ENCODE data around the gene PIGQ. TPM values are rescaled to one million over a fixed set of nuclear protein-coding genes. Genes with fewer than 3 reads are reported as not detected.

The PIGQ gene
- polyA plus RNA-seq (2013, experiment 1 of 2) = 23.9 TPM
- polyA plus RNA-seq (2013, experiment 2 of 2) = 22.8 TPM

DNA sequence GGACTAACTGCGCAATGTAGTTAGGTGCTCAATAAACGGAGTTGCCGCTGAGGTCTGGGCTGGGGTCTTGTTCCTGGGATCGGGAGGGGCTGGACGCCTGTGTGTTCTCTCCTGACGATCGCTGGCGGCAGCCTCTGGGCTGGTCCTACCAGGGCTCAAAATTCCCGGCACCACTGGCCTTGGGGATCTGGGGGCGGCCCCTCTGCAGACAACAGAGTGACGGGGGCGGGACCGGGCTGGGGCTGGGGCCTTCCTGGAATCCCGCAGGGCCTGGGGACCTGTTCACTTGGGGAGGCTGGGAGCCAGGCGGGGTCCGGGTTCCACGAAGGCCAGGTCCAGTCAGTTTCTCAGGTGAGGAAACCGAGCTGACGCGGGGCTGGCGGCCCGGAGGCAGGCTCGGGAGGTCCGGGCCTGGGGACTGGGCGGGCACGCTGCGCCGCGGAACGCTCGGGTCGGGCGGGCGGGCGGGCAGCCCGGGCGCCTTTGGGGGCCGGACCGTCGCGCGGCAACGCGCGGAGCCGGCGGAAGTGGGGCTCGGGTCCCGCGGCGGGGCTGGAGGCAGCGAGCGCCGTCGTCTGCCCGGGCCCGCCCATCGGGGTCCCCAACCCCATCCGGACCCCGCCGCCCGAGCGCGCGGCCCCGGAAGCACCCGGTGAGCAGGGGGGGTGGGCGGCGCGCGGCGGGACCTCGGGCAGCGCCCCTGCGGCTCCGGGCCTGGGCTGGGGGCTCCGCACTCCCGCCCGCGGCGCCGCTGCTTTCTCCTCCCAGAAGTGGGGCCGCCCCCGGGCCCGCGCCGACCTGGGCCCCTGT, at the start of gene PIGQ:
Gene PIGQ, plus strand, starts transcription at position 524 of the 810 bp plus-strand sequence. CDS start 4,107 bp downstream, outside the sequence.
- peak; percentile 74 for DNase-seq (ENCODE audit: low spot score)
- H2BK12ac ChIP-seq (ENCODE audit: low read length) = no peak within 1 kb of the TSS
- H3K4ac ChIP-seq (ENCODE audit: low read length) = peak within 1 kb of the TSS; percentile 89
- H2BK5ac ChIP-seq (ENCODE audit: low read length) = peak within 1 kb of the TSS; percentile 87
- H3K18ac ChIP-seq (ENCODE audit: low read length) = peak within 1 kb of the TSS; percentile 97
- H3K4me3 ChIP-seq (ENCODE audit: low read length in 2 of 2) = peak within 1 kb of the TSS; percentile 71 to 98
- peak within 1 kb of the TSS; percentile 29 for H3K27ac ChIP-seq (replicated peaks; ENCODE audit: low read length)
- H4K8ac ChIP-seq (ENCODE audit: low read depth, low read length) = peak within 1 kb of the TSS; percentile 65
- no peaks in the 10 kb centered on the region for H3K9me3 ChIP-seq (replicated peaks in 1 of 2; ENCODE audit: control insufficient read depth in 2 of 2, insufficient read depth in 1 of 2, low read depth in 1 of 2, low read length in 2 of 2)
- H3K9ac ChIP-seq (ENCODE audit: low read depth, low read length, poor library complexity) = peak within 1 kb of the TSS; percentile 83
- peak within 1 kb of the TSS; percentile 71 for H3K14ac ChIP-seq (ENCODE audit: low read length)
- H3K79me1 ChIP-seq (ENCODE audit: low read depth, low read length) = peaks cover 25% of the 10 kb centered on the region
- H4K91ac ChIP-seq (ENCODE audit: low read depth, low read length, poor library complexity) = no peak within 1 kb of the TSS
- H3K36me3 ChIP-seq (replicated peaks in 1 of 2; ENCODE audit: control insufficient read depth in 2 of 2, insufficient read depth in 2 of 2, low read length in 2 of 2) = peaks cover 14 to 20% of the 10 kb centered on the region in 2 donors
- peak within 1 kb of the TSS; percentile 99 for H2AFZ ChIP-seq (ENCODE audit: low read length)
- WGBS, 2 donors (ENCODE audit: extremely low coverage in 2 of 2, insufficient read length in 2 of 2, insufficient replicate concordance in 1 of 2) = no CpG with 5 or more reads among the region's 87 CpGs
- no peak within 1 kb of the TSS for H2BK120ac ChIP-seq (ENCODE audit: low read depth, low read length)
- H3K23ac ChIP-seq (ENCODE audit: low read depth, low read length, poor library complexity) = peak within 1 kb of the TSS; percentile 85
- peak within 1 kb of the TSS; percentile 98 for H2AK5ac ChIP-seq (ENCODE audit: low read depth, low read length)
- H2BK15ac ChIP-seq (ENCODE audit: low read length) = peak within 1 kb of the TSS; percentile 75
- no peaks in the 10 kb centered on the region for H3K27me3 ChIP-seq (ENCODE audit: control insufficient read depth in 3 of 3, insufficient read depth in 3 of 3, low read depth in 1 of 3, low read length in 3 of 3)
- peak within 1 kb of the TSS; percentile 73 for H3K4me2 ChIP-seq (ENCODE audit: insufficient read depth, low read length, poor library complexity, severe bottlenecking)
- H3K4me1 ChIP-seq (ENCODE audit: control insufficient read depth in 2 of 2, insufficient read depth in 1 of 2, low read depth in 1 of 2, low read length in 2 of 2) = peaks cover 6 to 32% of the 10 kb centered on the region in 2 donors

DNA sequence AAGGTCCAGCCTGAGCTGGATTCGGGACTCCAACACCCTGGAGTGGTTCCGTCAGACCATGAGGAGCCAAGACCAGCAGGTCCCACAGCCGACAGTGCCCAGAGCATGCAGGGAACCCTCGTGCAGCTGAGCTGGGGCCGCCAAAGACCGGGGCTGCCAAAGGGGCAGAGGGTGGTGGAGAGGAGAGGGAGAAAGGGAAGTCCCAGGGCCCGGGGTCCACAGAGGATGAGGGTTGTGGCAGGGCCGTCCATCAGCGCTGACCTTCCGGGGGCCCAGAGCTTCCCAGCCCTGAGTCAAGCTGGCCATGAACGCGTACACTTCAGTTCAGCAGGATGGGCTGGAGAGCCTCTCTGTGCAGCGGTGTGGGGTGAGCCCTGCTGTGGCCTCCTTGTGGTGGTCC, 48.9 kb upstream of the PIGQ start:
- no CpG with 5 or more reads among the region's 13 CpGs for WGBS, 2 donors (ENCODE audit: extremely low coverage in 2 of 2, insufficient read length in 2 of 2, insufficient replicate concordance in 1 of 2)
- no peak overlapping the region for H3K27ac ChIP-seq (replicated peaks; ENCODE audit: low read length)
- H3K27me3 ChIP-seq (ENCODE audit: control insufficient read depth in 3 of 3, insufficient read depth in 3 of 3, low read depth in 1 of 3, low read length in 3 of 3) = no peaks in the 10 kb centered on the region
- H4K8ac ChIP-seq (ENCODE audit: low read depth, low read length) = no peak overlapping the region
- H3K36me3 ChIP-seq (replicated peaks in 1 of 2; ENCODE audit: control insufficient read depth in 2 of 2, insufficient read depth in 2 of 2, low read length in 2 of 2) = peaks cover 44 to 82% of the 10 kb centered on the region in 2 donors
- H2AFZ ChIP-seq (ENCODE audit: low read length) = no peak overlapping the region
- peak overlapping the region; percentile 87 for H2BK5ac ChIP-seq (ENCODE audit: low read length)
- H3K4me1 ChIP-seq (ENCODE audit: control insufficient read depth in 2 of 2, insufficient read depth in 1 of 2, low read depth in 1 of 2, low read length in 2 of 2) = peaks cover 3 to 5% of the 10 kb centered on the region in 2 donors
- no peak overlapping the region for H3K4ac ChIP-seq (ENCODE audit: low read length)
- H4K91ac ChIP-seq (ENCODE audit: low read depth, low read length, poor library complexity) = no peak overlapping the region
- H3K9ac ChIP-seq (ENCODE audit: low read depth, low read length, poor library complexity) = peak overlapping the region; percentile 17
- H2AK5ac ChIP-seq (ENCODE audit: low read depth, low read length) = no peak overlapping the region
- H2BK120ac ChIP-seq (ENCODE audit: low read depth, low read length) = no peak overlapping the region
- peak overlapping the region; percentile 85 for H3K23ac ChIP-seq (ENCODE audit: low read depth, low read length, poor library complexity)
- H3K14ac ChIP-seq (ENCODE audit: low read length) = no peak overlapping the region
- peak overlapping the region in 1 of 2 donors; percentile 22 for H3K4me3 ChIP-seq (ENCODE audit: low read length in 2 of 2)
- no peak for DNase-seq (ENCODE audit: low spot score)
- H2BK15ac ChIP-seq (ENCODE audit: low read length) = peak overlapping the region; percentile 75
- H3K79me1 ChIP-seq (ENCODE audit: low read depth, low read length) = peaks cover 7% of the 10 kb centered on the region
- no peak overlapping the region for H2BK12ac ChIP-seq (ENCODE audit: low read length)
- H3K18ac ChIP-seq (ENCODE audit: low read length) = no peak overlapping the region
- H3K4me2 ChIP-seq (ENCODE audit: insufficient read depth, low read length, poor library complexity, severe bottlenecking) = no peak overlapping the region
- H3K9me3 ChIP-seq (replicated peaks in 1 of 2; ENCODE audit: control insufficient read depth in 2 of 2, insufficient read depth in 1 of 2, low read depth in 1 of 2, low read length in 2 of 2) = no peaks in the 10 kb centered on the region

DNA sequence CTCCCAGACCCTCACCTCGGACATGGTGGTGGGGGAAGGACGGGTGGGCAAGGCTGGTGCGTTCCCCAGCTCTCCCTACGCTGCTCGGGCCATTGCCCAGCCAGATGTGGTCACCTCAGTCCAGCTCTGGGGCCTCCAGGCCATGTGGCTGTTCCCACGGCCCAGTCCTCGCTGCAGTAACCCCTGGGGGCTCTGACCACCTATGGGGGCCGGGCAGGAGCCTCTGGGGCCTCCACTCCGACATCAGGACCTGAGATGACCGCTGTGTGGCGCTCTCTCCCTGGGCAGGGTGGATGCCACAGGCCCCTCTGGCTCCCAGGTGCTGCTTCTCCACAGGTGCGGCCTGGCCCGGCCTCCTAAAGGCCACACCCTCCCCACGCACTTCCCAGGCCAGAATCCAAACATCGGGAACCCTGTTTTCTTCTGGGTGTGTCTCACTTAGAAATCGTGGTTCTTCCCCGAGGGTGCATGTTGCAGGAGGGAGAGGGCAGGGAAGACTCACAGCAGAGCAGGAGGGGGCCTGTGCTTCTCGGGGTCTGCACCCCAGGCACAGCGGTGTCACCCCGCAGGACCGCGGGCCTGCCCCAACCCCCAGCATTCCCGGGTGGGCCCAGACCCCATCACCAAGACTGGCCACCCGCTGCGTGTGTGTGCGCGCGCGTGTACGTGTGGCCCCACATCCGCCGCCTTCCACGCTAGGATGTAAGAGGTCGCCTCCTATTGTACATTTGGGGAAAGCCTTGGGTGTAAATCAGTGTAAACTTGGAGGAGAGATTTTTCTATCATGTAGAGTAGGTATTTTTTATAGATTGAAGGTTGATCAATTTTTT, 48.2 kb upstream of the PIGQ start:
- H2BK12ac ChIP-seq (ENCODE audit: low read length) = no peak overlapping the region
- no peak for DNase-seq (ENCODE audit: low spot score)
- no peak overlapping the region for H3K27ac ChIP-seq (replicated peaks; ENCODE audit: low read length)
- H3K23ac ChIP-seq (ENCODE audit: low read depth, low read length, poor library complexity) = peak overlapping the region; percentile 85
- H3K36me3 ChIP-seq (replicated peaks in 1 of 2; ENCODE audit: control insufficient read depth in 2 of 2, insufficient read depth in 2 of 2, low read length in 2 of 2) = peaks cover 39 to 76% of the 10 kb centered on the region in 2 donors
- no peak overlapping the region for H3K4ac ChIP-seq (ENCODE audit: low read length)
- H3K4me1 ChIP-seq (ENCODE audit: control insufficient read depth in 2 of 2, insufficient read depth in 1 of 2, low read depth in 1 of 2, low read length in 2 of 2) = peaks cover 10 to 12% of the 10 kb centered on the region in 2 donors
- H3K18ac ChIP-seq (ENCODE audit: low read length) = no peak overlapping the region
- no peak overlapping the region for H2BK120ac ChIP-seq (ENCODE audit: low read depth, low read length)
- no peak overlapping the region for H2AFZ ChIP-seq (ENCODE audit: low read length)
- H3K4me3 ChIP-seq (ENCODE audit: low read length in 2 of 2) = no peak overlapping the region
- no CpG with 5 or more reads among the region's 34 CpGs for WGBS, 2 donors (ENCODE audit: extremely low coverage in 2 of 2, insufficient read length in 2 of 2, insufficient replicate concordance in 1 of 2)
- H3K14ac ChIP-seq (ENCODE audit: low read length) = peak overlapping the region; percentile 38
- H3K27me3 ChIP-seq (ENCODE audit: control insufficient read depth in 3 of 3, insufficient read depth in 3 of 3, low read depth in 1 of 3, low read length in 3 of 3) = no peaks in the 10 kb centered on the region
- H3K79me1 ChIP-seq (ENCODE audit: low read depth, low read length) = peaks cover 5% of the 10 kb centered on the region
- H3K9ac ChIP-seq (ENCODE audit: low read depth, low read length, poor library complexity) = no peak overlapping the region
- peak overlapping the region; percentile 87 for H2BK5ac ChIP-seq (ENCODE audit: low read length)
- no peak overlapping the region for H3K4me2 ChIP-seq (ENCODE audit: insufficient read depth, low read length, poor library complexity, severe bottlenecking)
- H3K9me3 ChIP-seq (replicated peaks in 1 of 2; ENCODE audit: control insufficient read depth in 2 of 2, insufficient read depth in 1 of 2, low read depth in 1 of 2, low read length in 2 of 2) = no peaks in the 10 kb centered on the region
- H4K8ac ChIP-seq (ENCODE audit: low read depth, low read length) = no peak overlapping the region
- peak overlapping the region; percentile 75 for H2BK15ac ChIP-seq (ENCODE audit: low read length)
- H2AK5ac ChIP-seq (ENCODE audit: low read depth, low read length) = peak overlapping the region; percentile 52
- H4K91ac ChIP-seq (ENCODE audit: low read depth, low read length, poor library complexity) = no peak overlapping the region
